GM12878 (cell line): ENCODE data around the gene TEX13D. TPM values are rescaled to one million over a fixed set of nuclear protein-coding genes. Genes with fewer than 3 reads are reported as not detected.

Experiments used
- ATAC-seq: fragments of 200-7000 bp; cut with Tn5 transposase; 3 replicates; pipeline ENCODE4 v1.9.1; 2020; ENCODE audit warnings: mild to moderate bottlenecking, moderate library complexity
- BruUV-seq: library from RNA; stranded (reverse); fragments of 400-500 nt; replicated peaks from 2 replicates; lab custom pipeline; 2021; lab: Mats Ljungman, UMichigan
- CTCF ChIA-PET: fragments of 300-600 bp; sonication (Branson Sonifier 250); formaldehyde crosslinking; extraction: SDS; loops from one replicate; lab custom pipeline; 2021; ENCODE audit warnings: inconsistent platforms; lab: Yijun Ruan, JAX
- POLR2A ChIA-PET: fragments of 350-600 bp; formaldehyde crosslinking; extraction: SDS; loops from one replicate; lab custom pipeline; 2021; ENCODE audit warnings: inconsistent platforms; lab: Charles Lee
- RAD21 ChIA-PET: fragments of 300-600 bp; sonication (Branson Sonifier 250); formaldehyde crosslinking; loops from one replicate; lab custom pipeline; 2023; ENCODE audit warnings: antibody characterized with exemption; ENCODE audit not compliant: unreplicated experiment; lab: Charles Lee
- SMC1A ChIA-PET: fragments of 300-600 bp; sonication (Branson Sonifier 250); formaldehyde crosslinking; loops from one replicate; lab custom pipeline; 2023; ENCODE audit not compliant: unreplicated experiment, uncharacterized antibody; lab: Charles Lee
- DNase-seq: peaks from one replicate; pipeline ENCODE4 v3.0.0-alpha.2; 2011; ENCODE audit warnings: low read depth, low spot score
- FAIRE-seq: peaks from 3 replicates; lab custom pipeline; 2011; peaks lifted over from hg19 to GRCh38; lab: Jason Lieb, UNC
- H2AFZ ChIP-seq: 2 replicates; pipeline ENCODE4 v1.6.0; 2011; ENCODE audit warnings: low read depth, low read length, control low read depth; ENCODE audit not compliant: control insufficient read depth
- H3K27ac ChIP-seq: 2 replicates; pipeline ENCODE4 v1.5.1; 2011; ENCODE audit warnings: control low read depth; ENCODE audit not compliant: control insufficient read depth, insufficient read depth
- H3K27me3 ChIP-seq, 2 experiments: replicated peaks in 1 of 2; 2 replicates each; pipeline versions ENCODE4 v1.6.0 to v1.6.1; 2011; ENCODE audit warnings: low read length in 1 of 2; ENCODE audit not compliant: control insufficient read depth in 2 of 2, insufficient read depth in 2 of 2
- H3K36me3 ChIP-seq, 2 experiments: 2 replicates each; pipeline ENCODE4 v1.5.1; 2011; ENCODE audit warnings: low read length in 1 of 2; ENCODE audit not compliant: control insufficient read depth in 2 of 2, insufficient read depth in 2 of 2
- H3K4me1 ChIP-seq: 2 replicates; pipeline ENCODE4 v1.6.1; 2011; ENCODE audit warnings: mild to moderate bottlenecking, low read length, moderate library complexity, mixed read lengths; ENCODE audit not compliant: control insufficient read depth, insufficient read depth
- H3K4me2 ChIP-seq: 2 replicates; pipeline ENCODE4 v1.6.0; 2011; ENCODE audit warnings: control low read depth; ENCODE audit not compliant: control insufficient read depth, insufficient read depth
- H3K4me3 ChIP-seq: fragments of 200-600 bp; sonication (generic); 2 replicates; pipeline ENCODE4 v1.5.1; 2016
- H3K79me2 ChIP-seq: 2 replicates; pipeline ENCODE4 v1.6.0; 2011; ENCODE audit warnings: low read length; ENCODE audit not compliant: control insufficient read depth, insufficient read depth
- H3K9ac ChIP-seq: 2 replicates; pipeline ENCODE4 v1.8.0; 2011; ENCODE audit warnings: low read length, control low read depth, mixed read lengths; ENCODE audit not compliant: control insufficient read depth, insufficient read depth
- H3K9me3 ChIP-seq: replicated peaks from 3 replicates; pipeline ENCODE4 v1.5.1; 2011; ENCODE audit warnings: mild to moderate bottlenecking, low read length; ENCODE audit not compliant: control insufficient read depth, insufficient read depth
- H4K20me1 ChIP-seq: 2 replicates; pipeline ENCODE4 v1.6.0; 2011; ENCODE audit not compliant: control insufficient read depth, insufficient read depth
- CHD4 ChIP-seq: fragments of 200-600 bp; sonication (generic); IDR thresholded peaks from 2 replicates; pipeline ENCODE4 v1.6.1; 2016; ENCODE audit warnings: mild to moderate bottlenecking
- CREB1 ChIP-seq: IDR thresholded peaks from 2 replicates; pipeline ENCODE4 v1.6.1; 2012; ENCODE audit warnings: low read depth, mild to moderate bottlenecking, inconsistent platforms
- CREM ChIP-seq: IDR thresholded peaks from 2 replicates; pipeline ENCODE4 v1.6.1; 2014; ENCODE audit warnings: antibody characterized with exemption, low read depth
- E4F1 ChIP-seq: fragments of 450-650 bp; IDR thresholded peaks from 2 replicates; pipeline ENCODE4 v1.6.1; 2018; ENCODE audit warnings: borderline replicate concordance, mild to moderate bottlenecking; ENCODE audit not compliant: partially characterized antibody
- FOS ChIP-seq: IDR thresholded peaks from 3 replicates; pipeline ENCODE4 v1.6.1; 2011; ENCODE audit warnings: borderline replicate concordance; ENCODE audit not compliant: insufficient read length; ENCODE audit errors: extremely low read depth
- FOXM1 ChIP-seq: IDR thresholded peaks from 2 replicates; pipeline ENCODE4 v1.6.1; 2012; ENCODE audit warnings: low read depth, mild to moderate bottlenecking, inconsistent platforms, low read length, moderate library complexity
- HCFC1 ChIP-seq: fragments of 150-350 bp; IDR thresholded peaks from 2 replicates; pipeline ENCODE4 v1.6.1; 2014; ENCODE audit warnings: low read length
- HDAC2 ChIP-seq: fragments of 200-600 bp; sonication (generic); IDR thresholded peaks from 2 replicates; pipeline ENCODE4 v1.6.1; 2017
- JUND ChIP-seq: IDR thresholded peaks from 2 replicates; pipeline ENCODE4 v1.6.1; 2012; ENCODE audit warnings: low read depth, mild to moderate bottlenecking, low read length, improper control_type of control experiment, moderate library complexity
- MLLT1 ChIP-seq: fragments of 450-650 bp; IDR thresholded peaks from 2 replicates; pipeline ENCODE4 v1.6.1; 2016; ENCODE audit warnings: mild to moderate bottlenecking
- PAX8 ChIP-seq: fragments of 450-650 bp; IDR thresholded peaks from 2 replicates; pipeline ENCODE4 v1.6.1; 2017; ENCODE audit warnings: mild to moderate bottlenecking, moderate library complexity
- PBX3 ChIP-seq: IDR thresholded peaks from 2 replicates; pipeline ENCODE4 v1.6.1; 2011; ENCODE audit warnings: mild to moderate bottlenecking, low read depth, low read length, moderate library complexity; ENCODE audit not compliant: insufficient replicate concordance
- SIX5 ChIP-seq: IDR thresholded peaks from 2 replicates; pipeline ENCODE4 v1.6.1; 2011; ENCODE audit warnings: mild to moderate bottlenecking, low read depth, low read length, moderate library complexity; ENCODE audit not compliant: severe bottlenecking
- TAF1 ChIP-seq: IDR thresholded peaks from 2 replicates; pipeline ENCODE4 v1.6.1; 2011; ENCODE audit warnings: mild to moderate bottlenecking, low read depth, low read length, borderline replicate concordance
- WRNIP1 ChIP-seq: IDR thresholded peaks from 2 replicates; pipeline ENCODE4 v1.6.1; 2011; ENCODE audit warnings: low read depth, low read length, improper control_type of control experiment, borderline replicate concordance
- ZNF622 ChIP-seq: fragments of 450-650 bp; IDR thresholded peaks from 2 replicates; pipeline ENCODE4 v1.6.1; 2017; ENCODE audit warnings: mild to moderate bottlenecking, inconsistent platforms
- WGBS: methylation state at CpG from one replicate; pipeline ENCODE4 v1.1.6; 2016; ENCODE audit warnings: low lambda C conversion rate; ENCODE audit not compliant: insufficient replicate concordance, insufficient coverage; ENCODE audit errors: missing lambda C conversion rate; 5-methylcytosine and 5-hydroxymethylcytosine counted together
- in situ Hi-C: fragments of 300-500 bp; cut with MboI; formaldehyde crosslinking; loops from 9 replicates; pipeline ENCODE4 v1.14.3; 2018; ENCODE audit warnings: mixed read lengths
- intact Hi-C: fragments of 100-400 bp; cut with micrococcal nuclease; formaldehyde crosslinking; loops from one replicate; pipeline ENCODE4 v1.14.2; 2022; ENCODE audit not compliant: unreplicated experiment
- polyA plus RNA-seq, 11 experiments: library from polyadenylated mRNA; depleted of rRNA in 4 of 11; unstranded in 6 of 11; stranded (reverse) in 5 of 11; fragments of >200 nt; fragmentation: Nextera tagmentation in 4 of 11; fragmentation: Illumina TruSeq in 1 of 11; extraction: Ambion mirVana in 4 of 11; extraction: Trizol in 1 of 11; gene quantifications; 1 replicate in 1 of 11; 2 replicates in 10 of 11; pipeline versions ENCODE4 v1.2.1 to v1.2.3, GENCODE V29; 2011 to 2016; ENCODE audit warnings: inconsistent platforms in 2 of 11, missing spikeins in 2 of 11, low read depth in 1 of 11
- total RNA-seq, 4 experiments: library from RNA; depleted of rRNA in 3 of 4; stranded (reverse); fragments of >200 nt in 3 of 4; fragmentation: Illumina TruSeq in 1 of 4; extraction: Trizol in 1 of 4; gene quantifications; 2 replicates each; pipeline versions ENCODE4 v1.2.1 to v1.2.3, GENCODE V29; 2013 to 2021

TEX13D gene
- total and polyA plus RNA-seq, 10 of the 15 experiments (the other 5 are each of a cell fraction or from before 2014, with no cell fraction given): 0.11 to 2.9 (median 0.19) TPM; not detected in 1

GRCh38 chrX:124348182-124348581, 15.7 kb downstream of the TEX13D start:
- intact Hi-C loops: no loop called here
- Histone ChIP-seq H4K20me1 (no peaks in the 10 kb centered on the region), H3K4me1 (no peaks in the 10 kb centered on the region), H3K27ac (no peak overlapping the region), H3K4me2 (no peak overlapping the region), H3K27me3 (no peaks in the 10 kb centered on the region; a peak in 1 of 4 replicates), H3K79me2 (no peaks in the 10 kb centered on the region), H3K36me3 (no peaks in the 10 kb centered on the region), H3K4me3 (no peak overlapping the region), H3K9ac (no peak overlapping the region), H3K9me3 (no peaks in the 10 kb centered on the region; the same call in 2 of the 3 replicates), H2AFZ (no peak overlapping the region)
- TF ChIP-seq WRNIP1 (no peak), HDAC2 (no peak), FOXM1 (no peak), ZNF622 (no peak), E4F1 (no peak), SIX5 (no peak), PBX3 (no peak), FOS (no peak), JUND (no peak), MLLT1 (no peak), CREM (no peak), CHD4 (no peak), PAX8 (no peak), HCFC1 (no peak), CREB1 (no peak), TAF1 (no peak)
- 21% methylated on average over 5 of the region's 5 CpGs for WGBS
- no peak for FAIRE-seq
- in situ Hi-C loops: no loop called here
- POLR2A ChIA-PET: interaction anchor here (1.2 kb wide), 1 partner anchor 11 kb away, joined by 5 read pairs; no protein-coding TSS in a partner anchor
- BruUV-seq: no TSS peak
- no peak for DNase-seq
- no peak for ATAC-seq
- SMC1A ChIA-PET: interaction anchor here (1.6 kb wide), 1 partner anchor 10 kb away, joined by 4 read pairs; no protein-coding TSS in a partner anchor
- RAD21 ChIA-PET: interaction anchor here (1.4 kb wide), 1 partner anchor 19 kb away, joined by 3 read pairs; no protein-coding TSS in a partner anchor
- CTCF ChIA-PET: interaction anchor here (1.2 kb wide), 1 partner anchor 59 kb away, joined by 3 read pairs; no protein-coding TSS in a partner anchor
